Stimulated activated CD8-positive, alpha-beta memory T cell treated with anti-CD3 and anti-CD28 coated beads, Interleukin-2, amount 100 ng/mL, for 48 hours (primary cell): ENCODE measurements around the gene PDE6B.
"Not testable (repeated sequence)": the region's sequence is repeated elsewhere in the genome, so short reads cannot be mapped to it uniquely, and the experiment has no call there.

Experiments used
- DNase-seq, 2 donors: peaks; one replicate each; pipeline ENCODE4 v3.0.0-alpha.2; 2020; ENCODE audit warnings: low read depth in 2 of 2

The PDE6B gene

DNA sequence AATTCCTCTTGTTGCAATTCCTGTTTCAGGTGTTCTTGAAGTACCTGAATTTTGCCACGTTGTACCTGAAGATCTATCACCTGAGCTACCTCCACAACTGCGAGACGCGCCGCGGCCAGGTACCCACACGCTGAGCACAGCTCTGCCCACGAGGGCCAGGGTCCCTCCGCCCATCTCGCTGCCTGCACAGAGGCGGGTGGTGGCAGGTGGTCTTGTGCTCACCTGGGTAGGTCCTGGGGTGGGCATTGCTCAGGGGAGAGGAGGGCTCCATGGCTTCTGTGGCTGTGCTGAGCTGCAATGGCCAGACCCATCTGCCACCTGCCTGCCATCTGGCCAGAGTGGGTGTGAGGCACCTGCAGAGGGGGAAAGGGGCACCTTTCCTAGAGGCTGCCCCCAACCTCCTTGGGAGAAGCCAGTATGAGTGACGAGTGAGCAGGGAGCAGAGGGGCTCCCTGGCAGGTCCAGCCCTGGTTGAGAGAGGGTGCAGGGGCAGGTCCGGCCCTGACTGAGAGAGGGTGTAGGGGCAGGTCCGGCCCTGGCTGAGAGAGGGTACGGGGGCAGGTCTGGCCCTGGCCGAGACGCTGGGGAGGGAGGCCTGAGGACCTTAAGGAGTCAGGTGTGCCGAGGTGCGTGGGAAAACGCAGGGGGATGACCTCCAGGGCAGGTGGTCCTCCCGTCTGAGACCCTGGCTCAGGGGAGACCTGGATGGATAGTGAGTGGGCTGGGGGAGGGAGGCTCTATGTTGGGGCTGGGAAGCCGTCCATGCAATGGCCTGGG is 10.7 kb downstream of the PDE6B start:
- DNase-seq = no peak

- no peak for DNase-seq
These were observed 11.3 kb downstream of the PDE6B start for GRCh38 chr4:636628-637159.

- DNase-seq = no peak
These were observed 12.3 kb downstream of the PDE6B start for GRCh38 chr4:637536-638280.

GRCh38 chr4:642366-642765 is 17.0 kb downstream of the PDE6B start:
- DNase-seq = not testable (repeated sequence)

DNA sequence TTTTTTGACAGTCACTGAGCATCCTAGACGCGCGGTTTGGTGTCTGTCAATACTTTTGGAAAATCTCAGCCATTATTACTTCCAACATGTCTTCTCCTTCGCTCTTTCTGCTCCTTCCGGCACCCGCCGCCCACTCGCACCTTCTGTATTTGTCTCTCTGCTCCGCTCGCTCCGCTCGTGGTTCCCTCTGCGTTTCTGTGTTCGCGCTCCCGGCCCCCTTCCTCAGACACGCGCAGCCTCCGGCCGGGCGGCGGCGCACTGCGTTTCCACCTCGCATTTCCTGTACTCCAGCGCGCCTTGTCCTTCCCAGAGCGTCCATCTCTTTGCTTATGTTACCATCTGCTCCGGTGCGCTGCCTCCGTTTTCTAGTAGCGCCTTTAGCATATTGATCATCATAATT is 21.1 kb downstream of the PDE6B start:
- DNase-seq = peak in 1 of 2 donors; percentile 16

GRCh38 chr4:647481-647880 is 22.1 kb downstream of the PDE6B start:
- no peak for DNase-seq

- no peak for DNase-seq
These were observed 23.4 kb downstream of the PDE6B start for GRCh38 chr4:648579-649292.

DNA sequence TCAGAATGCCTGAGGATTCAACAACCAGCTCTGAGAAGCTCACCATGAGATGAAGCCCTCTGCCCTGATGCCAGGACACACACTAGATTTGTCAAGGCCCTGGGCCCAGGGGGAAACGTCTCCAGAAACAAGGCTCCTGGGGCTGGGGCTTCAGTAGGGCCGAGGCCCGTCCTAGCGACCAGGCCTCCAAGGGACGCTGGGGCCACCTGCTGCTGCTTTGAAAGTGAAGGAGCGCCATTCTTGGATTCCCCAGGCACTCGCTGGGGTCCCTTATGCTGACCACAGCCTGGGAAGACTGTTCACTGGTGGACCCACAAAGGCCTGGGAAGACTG is 23.9 kb downstream of the PDE6B start:
- DNase-seq = no peak

GRCh38 chr4:649751-650310 is 24.5 kb downstream of the PDE6B start:
- no peak for DNase-seq

DNA sequence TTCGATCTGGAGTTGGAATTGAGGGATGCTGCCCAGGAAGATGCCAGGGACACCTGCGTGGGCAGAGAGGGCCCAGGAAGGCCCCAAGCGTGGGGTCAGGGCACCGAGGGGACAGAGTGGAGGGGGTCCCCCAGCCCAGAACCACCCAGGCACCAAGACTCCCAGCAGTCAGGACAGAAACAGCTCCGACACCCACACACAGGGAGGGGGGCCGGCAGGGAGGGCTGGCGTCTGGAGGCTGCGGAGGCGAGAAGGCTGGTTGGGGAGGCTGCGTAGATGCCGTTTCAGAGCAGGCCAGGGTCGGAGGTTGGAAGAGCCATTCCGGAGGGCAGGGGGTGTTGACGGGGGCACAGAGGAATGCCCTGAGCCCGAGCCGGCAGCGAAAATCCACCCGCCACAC is 25.1 kb downstream of the PDE6B start:
- DNase-seq = no peak

DNA sequence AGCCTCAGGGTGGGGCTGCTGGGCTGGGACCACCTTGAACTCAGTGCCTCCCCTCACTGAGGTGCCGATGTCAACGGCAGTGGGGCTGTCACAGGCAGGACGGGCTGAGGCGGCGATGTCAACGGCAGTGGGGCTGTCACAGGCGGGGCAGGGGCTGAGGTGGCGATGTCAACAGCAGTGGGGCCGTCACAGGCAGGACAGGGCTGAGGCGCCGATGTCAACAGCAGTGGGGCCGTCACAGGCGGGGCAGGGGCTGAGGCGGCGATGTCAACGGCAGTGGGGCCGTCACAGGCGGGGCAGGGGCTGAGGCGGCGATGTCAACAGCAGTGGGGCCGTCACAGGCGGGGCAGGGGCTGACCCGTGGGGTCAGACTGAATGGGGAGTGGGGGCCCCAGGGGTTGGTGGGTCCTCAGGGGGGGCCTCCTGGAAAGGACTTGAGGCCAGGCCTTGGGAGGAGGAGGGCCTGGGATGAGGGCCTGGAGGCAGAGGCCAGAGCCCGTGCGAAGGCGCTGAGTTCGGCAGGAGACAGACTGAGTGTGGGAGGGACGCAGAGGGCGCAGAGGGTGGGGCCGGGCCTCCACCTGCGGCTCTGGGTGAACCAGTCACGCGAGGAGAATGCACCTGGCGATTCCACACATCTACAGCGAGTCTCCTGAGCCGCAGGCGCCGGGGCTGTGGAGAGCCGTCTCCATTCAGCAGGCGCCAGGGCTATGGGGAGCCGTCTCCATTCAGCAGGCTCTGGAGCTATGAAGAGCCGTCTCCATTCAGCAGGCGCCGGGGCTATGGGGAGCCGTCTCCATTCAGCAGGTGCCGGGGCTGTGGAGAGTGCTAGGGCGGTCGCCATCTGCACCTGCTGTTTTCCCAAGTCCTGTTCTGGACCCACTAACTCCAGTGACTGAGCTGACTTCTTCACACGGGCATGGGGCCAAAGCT is 25.8 kb downstream of the PDE6B start:
- DNase-seq = no peak

- DNase-seq = no peak
These were observed 26.7 kb downstream of the PDE6B start for GRCh38 chr4:651884-652642.

- DNase-seq = no peak
These were observed 27.9 kb downstream of the PDE6B start for GRCh38 chr4:653080-653821.

- no peak for DNase-seq
These were observed 28.6 kb downstream of the PDE6B start for GRCh38 chr4:653831-654502.

- no peak for DNase-seq
These were observed 29.1 kb downstream of the PDE6B start for GRCh38 chr4:654503-654845.

GRCh38 chr4:654871-655463 is 29.6 kb downstream of the PDE6B start:
- DNase-seq = no peak

DNA sequence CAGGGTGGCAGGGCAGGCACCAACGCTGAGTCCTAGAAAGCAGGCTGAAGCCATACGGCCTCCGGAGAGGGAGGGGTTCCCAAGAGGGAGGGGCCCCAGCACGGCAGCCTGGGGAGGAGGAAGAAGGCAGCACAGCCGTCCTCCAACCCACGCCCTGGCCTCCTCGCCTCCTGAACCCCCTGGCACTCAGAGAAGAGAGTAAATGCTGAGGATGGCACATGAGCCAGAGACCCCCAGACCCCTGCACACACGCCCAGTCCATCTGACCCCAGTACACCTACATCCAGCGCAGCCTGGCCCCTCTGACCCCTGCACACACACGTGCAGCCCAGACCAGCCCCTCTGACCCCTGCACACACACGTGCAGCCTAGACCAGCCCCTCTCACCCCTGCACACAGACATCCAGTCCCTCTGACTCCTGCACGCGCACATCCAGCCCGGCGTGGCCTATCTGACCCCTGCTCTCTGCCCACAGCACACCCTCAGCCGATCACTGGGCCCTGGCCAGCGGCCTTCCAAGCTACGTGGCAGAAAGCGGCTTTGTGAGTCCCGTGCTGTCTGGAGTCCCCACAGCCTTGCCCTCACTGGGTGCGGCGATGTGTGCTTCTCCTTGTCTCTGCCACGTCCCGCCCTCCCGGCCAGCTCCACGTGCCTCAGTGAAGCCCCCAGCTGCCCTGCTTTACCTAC is 30.2 kb downstream of the PDE6B start:
- DNase-seq = no peak
